ENCODE data around the gene PSENEN.

DNA sequence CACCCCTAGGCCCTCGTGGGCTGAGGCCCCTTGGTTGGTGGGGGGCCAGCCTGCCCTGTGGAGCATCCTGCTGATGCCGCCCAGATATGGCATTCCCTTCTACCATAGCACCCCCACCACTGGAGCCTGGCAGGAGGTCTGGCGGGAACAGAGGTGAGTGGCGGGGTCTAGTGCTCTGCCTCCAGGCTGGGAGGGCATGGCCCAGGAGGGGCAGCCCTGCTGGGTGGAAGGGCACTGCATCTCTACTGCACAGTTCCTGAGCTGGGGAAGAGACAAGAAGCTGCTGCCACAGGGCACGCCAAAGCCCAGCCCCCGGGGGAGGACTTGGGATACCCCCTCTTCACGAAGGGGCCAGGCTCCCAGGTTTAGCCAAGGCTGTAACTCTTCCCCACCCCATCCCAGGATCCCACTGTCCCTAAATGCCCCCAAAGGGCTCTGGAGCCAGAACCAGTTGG, 30.1 kb upstream of the PSENEN start:
- TF ChIP-seq, protein P1, sequence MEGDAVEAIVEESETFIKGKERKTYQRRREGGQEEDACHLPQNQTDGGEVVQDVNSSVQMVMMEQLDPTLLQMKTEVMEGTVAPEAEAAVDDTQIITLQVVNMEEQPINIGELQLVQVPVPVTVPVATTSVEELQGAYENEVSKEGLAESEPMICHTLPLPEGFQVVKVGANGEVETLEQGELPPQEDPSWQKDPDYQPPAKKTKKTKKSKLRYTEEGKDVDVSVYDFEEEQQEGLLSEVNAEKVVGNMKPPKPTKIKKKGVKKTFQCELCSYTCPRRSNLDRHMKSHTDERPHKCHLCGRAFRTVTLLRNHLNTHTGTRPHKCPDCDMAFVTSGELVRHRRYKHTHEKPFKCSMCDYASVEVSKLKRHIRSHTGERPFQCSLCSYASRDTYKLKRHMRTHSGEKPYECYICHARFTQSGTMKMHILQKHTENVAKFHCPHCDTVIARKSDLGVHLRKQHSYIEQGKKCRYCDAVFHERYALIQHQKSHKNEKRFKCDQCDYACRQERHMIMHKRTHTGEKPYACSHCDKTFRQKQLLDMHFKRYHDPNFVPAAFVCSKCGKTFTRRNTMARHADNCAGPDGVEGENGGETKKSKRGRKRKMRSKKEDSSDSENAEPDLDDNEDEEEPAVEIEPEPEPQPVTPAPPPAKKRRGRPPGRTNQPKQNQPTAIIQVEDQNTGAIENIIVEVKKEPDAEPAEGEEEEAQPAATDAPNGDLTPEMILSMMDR (IDR thresholded peaks at IDR 0.05; ENCODE audit: poor library complexity), result no peak
- no peak for TF ChIP-seq EZH2 (IDR thresholded peaks at IDR 0.05; ENCODE audit: borderline replicate concordance)
